ENCODE results near the gene MSI2.

The MSI2 gene

GRCh38 chr17:57533684-57534305 lies 277.5 kb downstream of the MSI2 start:
- no peak for DNase-seq

DNA sequence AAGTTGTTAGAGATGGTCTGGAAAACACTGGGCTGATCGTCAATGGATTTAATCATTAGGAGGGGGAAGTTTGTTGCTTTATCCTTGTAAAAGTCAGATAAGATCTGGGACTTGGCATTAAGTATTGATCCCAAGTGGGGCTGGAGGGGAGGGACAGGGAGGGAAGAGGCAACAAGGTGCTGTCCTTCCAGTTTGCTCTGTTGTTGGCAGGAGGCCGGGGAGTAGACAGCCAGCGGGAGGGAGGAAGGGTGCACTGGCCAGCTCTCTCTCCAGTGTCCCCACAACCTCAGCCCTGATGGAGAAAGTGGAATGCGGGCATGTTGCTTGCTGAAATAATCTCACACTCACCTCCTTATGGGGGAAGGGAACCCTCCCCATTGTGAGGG lies 278.5 kb downstream of the MSI2 start:
- DNase-seq = no peak

DNA sequence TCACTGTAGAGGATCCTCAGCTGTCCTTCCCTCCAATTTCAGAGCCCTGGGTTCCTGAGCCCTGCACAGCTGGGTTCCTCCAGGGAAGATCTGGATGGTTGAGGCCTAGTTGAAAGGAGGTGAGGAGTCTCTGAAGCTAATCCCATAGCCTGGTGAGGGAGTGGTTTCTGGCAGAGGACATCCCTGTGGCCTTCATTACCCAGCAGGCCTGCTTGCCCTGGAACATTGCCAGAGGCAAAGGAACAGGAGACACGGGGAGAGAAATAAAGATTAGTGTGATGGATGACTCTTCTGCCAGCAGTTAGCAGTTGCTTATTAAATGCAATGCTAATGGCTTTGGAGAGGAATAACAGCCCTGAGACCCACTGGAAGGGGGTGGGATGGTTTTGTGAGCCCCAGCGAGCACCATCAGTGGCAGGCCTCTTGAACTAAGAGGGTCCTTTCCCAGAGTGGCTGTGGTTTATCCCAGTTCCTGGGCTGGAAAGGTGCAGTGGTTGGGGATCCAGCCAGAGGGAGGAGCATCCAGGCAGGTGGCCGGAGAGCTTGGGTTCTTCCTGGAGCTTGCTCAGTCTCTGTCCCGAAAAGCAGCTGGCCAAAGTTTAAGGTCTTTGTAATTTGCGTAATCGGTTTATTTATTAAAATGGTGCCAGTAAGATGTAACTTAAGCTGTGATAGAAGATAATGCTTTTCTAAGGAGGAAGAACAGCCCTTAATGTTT lies 279.1 kb downstream of the MSI2 start:
- DNase-seq = no peak

DNA sequence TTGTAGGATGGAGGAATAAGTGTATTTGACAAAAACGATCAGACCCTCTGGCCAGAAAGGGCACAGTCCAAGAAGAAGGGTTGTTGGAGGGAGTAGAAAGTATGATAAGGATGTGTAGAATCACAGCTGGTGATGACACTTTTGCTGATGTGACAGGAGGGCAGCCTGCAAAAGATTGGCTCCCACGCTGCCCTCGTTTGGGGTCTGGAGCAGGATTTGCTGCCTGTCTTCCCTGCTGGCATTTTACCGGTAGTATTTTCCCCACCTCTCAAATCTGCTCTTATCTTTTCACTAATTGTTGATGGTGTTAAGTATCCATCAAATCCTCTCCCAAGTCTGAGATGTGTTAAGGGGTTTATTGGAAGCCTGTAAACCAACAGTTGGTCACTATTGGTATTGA lies 280.0 kb downstream of the MSI2 start:
- DNase-seq = no peak

DNA sequence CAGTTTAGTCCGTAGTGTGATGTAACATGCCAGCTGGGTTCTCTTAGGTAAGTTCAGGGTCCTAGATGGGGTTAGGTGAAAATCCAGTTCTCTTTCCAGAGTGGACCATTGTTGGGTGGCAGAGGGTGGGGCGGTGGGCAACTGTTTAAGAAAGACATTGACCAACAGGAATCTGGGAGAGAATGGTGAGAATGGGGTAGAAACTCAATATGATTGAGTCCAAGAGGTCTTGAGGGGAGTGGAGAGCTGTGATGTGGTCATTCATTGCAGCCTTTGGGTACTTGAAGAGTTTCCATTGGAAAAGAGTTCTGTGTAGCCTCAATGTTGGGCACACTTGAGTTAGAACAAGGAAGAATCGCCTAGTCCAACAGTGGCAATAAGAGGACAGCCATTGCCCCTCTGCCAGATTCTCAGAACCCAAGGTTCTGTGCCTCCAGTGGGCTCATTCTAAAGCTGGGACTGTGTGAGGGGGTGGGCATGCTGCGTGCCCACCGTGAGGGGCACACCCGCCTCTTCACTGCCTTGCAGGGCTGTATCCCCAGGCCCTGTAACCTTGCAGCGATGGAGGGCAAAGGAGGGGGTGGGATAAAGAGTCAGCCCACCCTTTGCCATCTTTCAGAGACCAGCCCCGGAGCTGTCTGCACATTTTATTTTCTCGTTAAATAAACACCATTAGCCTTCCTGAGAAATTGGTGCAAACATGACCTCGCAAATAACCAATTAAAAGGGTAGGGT lies 280.6 kb downstream of the MSI2 start:
- DNase-seq = no peak

- DNase-seq = peak; percentile 9
Observed at GRCh38 chr17:57537524-57538410, 281.4 kb downstream of the MSI2 start.

- DNase-seq = no peak
Observed at GRCh38 chr17:57538736-57539456, 282.6 kb downstream of the MSI2 start.

- DNase-seq = no peak
Observed at GRCh38 chr17:57539529-57540301, 283.4 kb downstream of the MSI2 start.

DNA sequence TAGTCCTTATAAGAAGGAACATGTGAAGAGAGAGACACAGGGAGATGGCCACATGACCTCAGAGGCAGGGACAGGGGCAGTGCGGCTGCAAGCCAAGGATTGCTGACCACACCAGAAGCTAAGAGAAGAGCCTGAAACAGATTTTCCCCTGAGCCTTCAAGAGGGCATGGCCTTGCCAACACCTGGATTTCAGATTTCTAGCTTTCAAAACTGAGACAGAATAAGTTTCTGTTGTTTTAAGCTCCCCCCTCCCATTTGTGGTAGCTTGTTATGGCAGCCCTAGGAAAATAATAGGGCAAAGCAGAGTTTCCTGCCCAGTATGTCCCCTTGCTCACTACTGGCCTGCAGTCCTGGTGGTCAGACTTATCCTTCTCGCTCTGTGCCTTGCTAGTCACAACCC lies 284.3 kb downstream of the MSI2 start:
- no peak for DNase-seq

DNA sequence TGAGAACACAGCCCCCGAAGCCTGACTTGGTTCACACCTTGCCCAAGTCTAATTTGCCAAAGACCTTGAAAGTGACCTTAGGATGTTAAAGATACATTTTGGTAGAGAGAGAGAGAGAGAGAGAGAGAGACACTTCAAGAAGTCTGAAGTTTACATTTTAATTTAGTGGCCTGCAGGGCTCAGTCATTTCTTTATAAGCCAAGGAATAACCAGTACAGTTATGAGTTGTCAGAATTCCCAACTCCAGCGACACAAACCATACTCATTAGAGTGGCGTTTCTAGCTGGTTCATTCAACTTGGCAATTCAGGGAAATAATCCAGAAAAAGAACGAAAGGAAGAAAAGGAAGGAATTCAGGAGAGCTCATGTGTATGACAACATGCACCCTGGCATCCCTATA lies 284.7 kb downstream of the MSI2 start:
- no peak for DNase-seq

GRCh38 chr17:57541472-57542394 lies 285.4 kb downstream of the MSI2 start:
- no peak for DNase-seq

GRCh38 chr17:57542510-57542909 lies 286.2 kb downstream of the MSI2 start:
- DNase-seq = no peak

DNA sequence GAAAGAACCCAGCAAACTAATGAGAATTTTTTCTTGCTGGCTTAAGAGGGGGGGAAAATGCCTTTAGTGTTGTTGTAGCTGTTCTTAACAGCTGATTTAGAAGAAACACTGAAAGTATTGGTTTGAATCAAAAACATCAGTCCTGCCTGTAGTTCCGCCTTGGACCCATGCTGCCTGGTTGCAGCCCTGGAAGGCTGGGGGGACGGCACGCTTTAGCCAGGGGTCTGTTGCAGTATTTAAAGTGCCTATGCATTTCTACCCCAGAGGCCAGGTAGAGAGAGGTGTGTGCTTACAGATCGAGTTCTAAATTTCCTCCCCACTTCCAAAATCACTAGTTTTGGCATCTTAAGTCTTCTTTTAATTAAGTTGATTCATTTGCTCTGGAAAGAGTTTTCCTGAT lies 286.9 kb downstream of the MSI2 start:
- no peak for DNase-seq

- no peak for DNase-seq
Observed at GRCh38 chr17:57544401-57544800, 288.1 kb downstream of the MSI2 start.

DNA sequence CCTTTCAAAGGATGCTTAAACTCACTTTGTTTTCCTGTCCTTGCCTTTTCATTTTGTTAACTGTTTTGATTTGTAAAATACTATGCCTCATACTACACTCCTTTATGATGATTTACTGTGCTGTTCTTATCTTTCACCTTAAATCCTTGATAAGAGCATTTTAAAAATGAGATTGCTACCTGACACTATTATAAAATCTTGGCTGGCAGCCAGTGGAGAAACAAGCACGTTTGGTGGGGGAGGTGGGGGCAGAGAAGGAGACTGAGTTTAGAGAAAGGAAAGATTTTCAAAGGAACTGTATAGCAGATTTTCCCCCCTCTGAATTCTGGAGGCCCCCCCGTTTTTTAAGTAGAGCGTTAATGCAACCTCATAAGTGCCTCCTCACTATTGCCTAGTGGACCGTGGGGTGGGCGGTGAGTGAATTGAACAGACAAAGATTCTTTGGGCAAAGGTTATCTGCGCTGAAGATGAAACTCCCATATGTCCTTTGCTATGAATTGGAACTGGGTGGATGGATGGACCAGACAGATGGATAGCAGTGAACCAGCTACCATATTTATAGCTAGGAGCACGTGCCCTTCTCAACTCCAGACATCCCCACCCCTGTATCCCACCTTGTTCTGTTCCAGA lies 288.6 kb downstream of the MSI2 start:
- DNase-seq = no peak

DNA sequence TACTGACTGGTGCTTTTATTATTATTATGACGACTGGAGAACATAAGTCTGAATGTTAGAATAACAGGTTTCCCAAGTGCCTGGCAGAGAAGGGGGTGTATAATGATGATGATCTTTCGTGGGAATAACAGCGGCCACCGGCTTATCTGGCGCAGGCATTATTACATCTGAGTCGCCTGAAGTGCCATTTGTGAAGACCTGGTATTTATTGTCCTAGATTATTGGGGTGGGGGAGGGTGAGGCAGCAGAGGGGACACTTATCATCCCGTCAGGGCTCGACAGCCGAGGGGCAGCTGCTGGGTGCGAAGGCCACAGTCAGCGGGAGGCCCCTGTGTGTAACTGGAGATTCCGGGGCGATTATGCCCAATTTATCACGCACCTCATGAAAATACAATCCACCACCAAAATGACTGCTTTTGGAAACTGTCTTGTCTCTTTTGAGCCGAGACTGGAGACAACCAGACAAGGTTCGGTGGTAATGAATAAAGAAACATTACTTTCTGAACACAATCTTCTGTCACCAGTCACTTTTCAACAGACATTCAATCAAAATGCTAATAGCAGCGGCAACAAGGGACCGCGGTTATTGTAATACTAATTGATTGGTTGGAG lies 289.5 kb downstream of the MSI2 start:
- DNase-seq = no peak

- DNase-seq = no peak
Observed at GRCh38 chr17:57548421-57549410, 292.4 kb downstream of the MSI2 start.

- DNase-seq = no peak
Observed at GRCh38 chr17:57549468-57549867, 293.1 kb downstream of the MSI2 start.

Measured in CD4-positive, alpha-beta T cell treated with Interleukin-10 for 1 hour (primary cell).